ENCODE data around the gene SLC26A4.

Gene SLC26A4

GRCh38 chr7:107711301-107711700 lies 50.7 kb downstream of the SLC26A4 start:
- no peaks in the 10 kb centered on the region for H3K9me2 ChIP-seq (replicated peaks; ENCODE audit: control insufficient read depth, low read length)
- no peaks in the 10 kb centered on the region for H3K9me3 ChIP-seq (ENCODE audit: control insufficient read depth, insufficient read depth, low read length)

GRCh38 chr7:107712025-107712424 lies 51.4 kb downstream of the SLC26A4 start:
- no peaks in the 10 kb centered on the region for H3K9me3 ChIP-seq (ENCODE audit: control insufficient read depth, insufficient read depth, low read length)
- no peaks in the 10 kb centered on the region for H3K4me1 ChIP-seq (ENCODE audit: control insufficient read depth, low read length)
- H3F3A ChIP-seq (ENCODE audit: control insufficient read depth, insufficient read depth), result no peaks in the 10 kb centered on the region
- no peak overlapping the region for H3K4me3 ChIP-seq (ENCODE audit: low read length)
- H3K36me3 ChIP-seq (ENCODE audit: control insufficient read depth, low read length), result no peaks in the 10 kb centered on the region
- H3K4me2 ChIP-seq (ENCODE audit: low read length), result no peak overlapping the region
- H4K20me1 ChIP-seq (ENCODE audit: control insufficient read depth, insufficient read depth, low read depth, low read length), result no peaks in the 10 kb centered on the region
- H3K27me3 ChIP-seq (ENCODE audit: control insufficient read depth, low read length), result no peaks in the 10 kb centered on the region
- H3K79me2 ChIP-seq (ENCODE audit: control insufficient read depth, low read length), result no peaks in the 10 kb centered on the region
- no peak overlapping the region for H3K27ac ChIP-seq (ENCODE audit: low read depth, low read length)
- H3K9me2 ChIP-seq (replicated peaks; ENCODE audit: control insufficient read depth, low read length), result no peaks in the 10 kb centered on the region
- TF ChIP-seq CTCF (IDR thresholded peaks at IDR 0.05; ENCODE audit: low read depth, low read length, poor library complexity, severe bottlenecking), result no peak
- no peak for TF ChIP-seq EZH2phosphoT487 (IDR thresholded peaks at IDR 0.05; ENCODE audit: borderline replicate concordance, low read length)

More at GRCh38 chr7:107711301-107711700, 50.7 kb downstream of the SLC26A4 start:
- H3K36me3 ChIP-seq (ENCODE audit: control insufficient read depth, low read length), result no peaks in the 10 kb centered on the region
- H3K4me2 ChIP-seq (ENCODE audit: low read length), result no peak overlapping the region
- no peaks in the 10 kb centered on the region for H4K20me1 ChIP-seq (ENCODE audit: control insufficient read depth, insufficient read depth, low read depth, low read length)
- no peak overlapping the region for H3K27ac ChIP-seq (ENCODE audit: low read depth, low read length)
- no peaks in the 10 kb centered on the region for H3K27me3 ChIP-seq (ENCODE audit: control insufficient read depth, low read length)
- H3F3A ChIP-seq (ENCODE audit: control insufficient read depth, insufficient read depth), result no peaks in the 10 kb centered on the region
- H3K4me3 ChIP-seq (ENCODE audit: low read length), result no peak overlapping the region
- H3K79me2 ChIP-seq (ENCODE audit: control insufficient read depth, low read length), result no peaks in the 10 kb centered on the region
- H3K4me1 ChIP-seq (ENCODE audit: control insufficient read depth, low read length), result no peaks in the 10 kb centered on the region
- no peak for TF ChIP-seq CTCF (IDR thresholded peaks at IDR 0.05; ENCODE audit: low read depth, low read length, poor library complexity, severe bottlenecking)
- TF ChIP-seq EZH2phosphoT487 (IDR thresholded peaks at IDR 0.05; ENCODE audit: borderline replicate concordance, low read length), result no peak

GRCh38 chr7:107712896-107713295 lies 52.3 kb downstream of the SLC26A4 start:
- H3K27ac ChIP-seq (ENCODE audit: low read depth, low read length), result no peak overlapping the region
- no peaks in the 10 kb centered on the region for H3K36me3 ChIP-seq (ENCODE audit: control insufficient read depth, low read length)
- H3K4me1 ChIP-seq (ENCODE audit: control insufficient read depth, low read length), result no peaks in the 10 kb centered on the region
- TF ChIP-seq EZH2phosphoT487 (IDR thresholded peaks at IDR 0.05; ENCODE audit: borderline replicate concordance, low read length) (no peak), CTCF (IDR thresholded peaks at IDR 0.05; ENCODE audit: low read depth, low read length, poor library complexity, severe bottlenecking) (no peak)
- H3F3A ChIP-seq (ENCODE audit: control insufficient read depth, insufficient read depth), result no peaks in the 10 kb centered on the region
- no peaks in the 10 kb centered on the region for H3K9me2 ChIP-seq (replicated peaks; ENCODE audit: control insufficient read depth, low read length)
- H3K4me3 ChIP-seq (ENCODE audit: low read length), result no peak overlapping the region
- H3K79me2 ChIP-seq (ENCODE audit: control insufficient read depth, low read length), result no peaks in the 10 kb centered on the region
- no peaks in the 10 kb centered on the region for H3K9me3 ChIP-seq (ENCODE audit: control insufficient read depth, insufficient read depth, low read length)
- H3K27me3 ChIP-seq (ENCODE audit: control insufficient read depth, low read length), result no peaks in the 10 kb centered on the region; the same call in 1 of the 2 replicates
- no peak overlapping the region for H3K4me2 ChIP-seq (ENCODE audit: low read length)
- no peaks in the 10 kb centered on the region for H4K20me1 ChIP-seq (ENCODE audit: control insufficient read depth, insufficient read depth, low read depth, low read length)
